GM23248 (cell line): ENCODE results near the gene SECISBP2L.

Experiments used
- EZH2 ChIP-seq: fragments of 200-600 bp; sonication (generic); IDR thresholded peaks from 2 replicates; pipeline ENCODE4 v1.6.1; 2018; ENCODE audit warnings: antibody characterized with exemption, mild to moderate bottlenecking; ENCODE audit not compliant: insufficient read depth, poor library complexity, severe bottlenecking
- EZH2phosphoT487 ChIP-seq: fragments of 200-600 bp; sonication (generic); IDR thresholded peaks from 2 replicates; pipeline ENCODE4 v1.6.1; 2018; ENCODE audit warnings: antibody characterized with exemption, moderate library complexity, mild to moderate bottlenecking, low read depth; ENCODE audit not compliant: insufficient read depth

DNA sequence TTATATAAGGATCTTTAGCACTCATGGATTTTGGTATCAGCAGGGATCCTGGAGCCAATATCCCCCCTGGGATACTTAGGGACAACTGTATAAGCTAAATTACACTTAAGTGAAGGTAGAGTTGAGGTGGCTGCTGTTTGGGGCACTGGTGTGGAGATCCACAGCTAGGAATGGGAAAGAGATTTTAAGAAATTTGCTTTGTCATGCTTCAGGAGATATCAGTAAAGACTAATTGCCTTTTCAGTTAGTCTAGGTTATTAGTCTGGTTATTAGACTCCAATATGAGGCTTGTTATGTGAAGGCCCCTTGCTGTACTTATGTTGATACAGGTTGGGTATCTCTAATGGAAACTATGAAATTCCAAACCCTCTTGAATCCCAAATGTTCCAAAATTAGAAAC lies 1.2 kb upstream of the SECISBP2L start:
- TF ChIP-seq EZH2 (no peak), EZH2phosphoT487 (no peak)
